Heart right ventricle (tissue), 16 donors: Measurements from ENCODE around the gene EPN2. TPM values are rescaled to one million over a fixed set of nuclear protein-coding genes. Genes with fewer than 3 reads are reported as not detected.

Source experiments
- ATAC-seq, 8 donors: fragments of 200-7000 bp; cut with Tn5 transposase; one replicate each; pipeline ENCODE4 v1.9.1; 2020; ENCODE audit warnings: mild to moderate bottlenecking in 8 of 8, moderate library complexity in 8 of 8, moderate number of reproducible peaks in 1 of 8
- DNase-seq, 2 donors: peaks; one replicate each; pipeline ENCODE4 v3.0.0-alpha.2; 2020
- H3K27ac ChIP-seq, 10 donors: fragments of 200-600 bp; sonication (generic) in 2 of 10; one replicate each; pipeline versions ENCODE4 v1.5.0 to v1.8.0; 2020 to 2022; ENCODE audit warnings: mild to moderate bottlenecking in 3 of 10
- H3K27me3 ChIP-seq, 7 donors: fragments of 200-600 bp; one replicate each; pipeline ENCODE4 v1.8.0; 2021 to 2022; ENCODE audit warnings: mild to moderate bottlenecking in 2 of 7
- H3K36me3 ChIP-seq, 9 donors: fragments of 200-600 bp; sonication (generic) in 1 of 9; one replicate each; pipeline versions ENCODE4 v1.5.0 to v1.8.0; 2020 to 2022; ENCODE audit warnings: mild to moderate bottlenecking in 2 of 9
- H3K4me1 ChIP-seq, 9 donors: fragments of 200-600 bp; sonication (generic) in 1 of 9; one replicate each; pipeline versions ENCODE4 v1.5.0 to v1.8.0; 2020 to 2022; ENCODE audit warnings: mild to moderate bottlenecking in 4 of 9
- H3K4me3 ChIP-seq, 10 donors: fragments of 200-600 bp; sonication (generic) in 2 of 10; one replicate each; pipeline versions ENCODE4 v1.5.0 to v1.8.0; 2020 to 2022; ENCODE audit warnings: mild to moderate bottlenecking in 7 of 10, moderate library complexity in 2 of 10
- H3K9me3 ChIP-seq, 11 donors: fragments of 200-600 bp in 10 of 11; sonication (generic) in 2 of 11; one replicate each; pipeline versions ENCODE4 v1.5.0 to v1.8.0; 2013 to 2022; ENCODE audit warnings: mild to moderate bottlenecking in 2 of 11, control low read depth in 1 of 11, moderate library complexity in 1 of 11
- CTCF ChIP-seq, 9 donors: fragments of 200-600 bp; sonication (generic) in 2 of 9; IDR thresholded peaks; one replicate each; pipeline versions ENCODE4 v1.5.0 to v1.8.0; 2021 to 2022; ENCODE audit warnings: antibody characterized with exemption in 9 of 9, mild to moderate bottlenecking in 5 of 9, moderate library complexity in 1 of 9
- WGBS, 2 donors: extraction: QIAGEN DNeasy Blood & Tissue Kit; methylation state at CpG; one replicate each; pipeline ENCODE4 v1.1.7; 2013; ENCODE audit warnings: inconsistent platforms in 1 of 2; 5-methylcytosine and 5-hydroxymethylcytosine counted together
- intact Hi-C, 10 donors: fragments of 100-400 bp; cut with DNase I; formaldehyde crosslinking; loops; one replicate each; pipeline versions ENCODE4 v1.11.1 to v1.14.2; 2022
- polyA plus RNA-seq, 2 donors: library from polyadenylated mRNA; stranded (reverse); fragments of 200-250 nt; gene quantifications; one replicate each; pipeline ENCODE4 v1.2.3, GENCODE V29; 2013
- total RNA-seq, 10 donors: library from RNA; stranded (reverse); fragmentation: NEBNext Ultra II Directional in 3 of 10; extraction: Animal tissue kit (Norgen Biotek cat#: 25700) in 3 of 10; gene quantifications; one replicate each; pipeline versions ENCODE4 v1.2.1 to v1.2.4, GENCODE V29; 2021 to 2023
- donor health status: Arrhythmogenic right ventricular cardiomyopathy.
- donor health status: ischemic (EF 13 %, LVEDD 7.1; RV severe dilation, severe dysfunction).
- donor health status: healthy with polysubstance abuse.
- donor health status: DM: no; HTN: yes; CAD: no.
- donor health status: DM: no; HTN: no; CAD: no.
- donor health status: ischemic (EF 25% LVEDD 6.9; RV normal size, moderate dysfunction).
- donor health status: ischemic (EF 25% LVEDD 5.7; RV mildly dilated, moderate dysfunction).
- donor health status: healthy.
- donor health status: DM: yes; HTN: yes; CAD: no.
- donor health status: Ischemic cardiomyopathy.
- donor health status: ischemic (EF 35%, LVEDD 5.7; RV mildly dilated, moderate dysfunction).
- donor health status: nonischemic (EF 11% LVEDD 7.7; RV severe dilation, severe dysfunction).
- donor health status: DM: yes; HTN: yes; CAD: no.
- donor health status: PGD.
- donor health status: ischemic (EF 29% LVEDD 5.4; RV normal size, mild dysfunction).
- donor health status: nonischemic (EF 23%, LVEDD 6.1; RV moderate dilation, normal function).

EPN2 gene
- total and polyA plus RNA-seq, 12 donors, result 20.0 to 83.1 (median 54.9) TPM

- peak in 5 of 9 donors; percentile 15 to 31 (median 17) for TF ChIP-seq CTCF (IDR thresholded peaks at IDR 0.05)
- intact Hi-C loops, result loop anchor here in 2 of 10 donors (2.0 to 5.0 kb wide), 2 partner anchors 19 to 69 kb away; no protein-coding TSS in a partner anchor
- Histone ChIP-seq H3K27ac (peak overlapping the region; percentile 80 to 98 (median 94)), H3K4me1 (peaks cover 3 to 34% (median 22%) of the 10 kb centered on the region in 9 donors), H3K36me3 (peaks cover 0 to 44% (median 25%) of the 10 kb centered on the region in 9 donors), H3K9me3 (no peaks in the 10 kb centered on the region), H3K4me3 (peak overlapping the region; percentile 61 to 96 (median 88)), H3K27me3 (no peaks in the 10 kb centered on the region)
- DNase-seq, result peak; percentile 98 to 99
- 0% methylated on average over 67 of the region's 67 CpGs for WGBS, 2 donors
- peak; percentile 95 to 98 (median 96) for ATAC-seq
Measured at GRCh38 chr17:19377602-19378415, 140.6 kb downstream of the EPN2 start.

- no peaks in the 10 kb centered on the region for H3K9me3 ChIP-seq
- intact Hi-C loops, result loop anchor here in 2 of 10 donors (5.0 kb wide), 1 partner anchor 69 kb away; no protein-coding TSS in a partner anchor
- WGBS, 2 donors, result 4 to 5% methylated on average over 52 to 69 of the region's 69 CpGs
- peak within 1 kb of the TSS; percentile 61 to 96 (median 88) for H3K4me3 ChIP-seq
- DNase-seq (peak in 1 of 2 donors; percentile 30), ATAC-seq (peak in 6 of 8 donors; percentile 1 to 28 (median 4))
- H3K27me3 ChIP-seq, result no peaks in the 10 kb centered on the region
- H3K4me1 ChIP-seq, result peaks cover 3 to 40% (median 22%) of the 10 kb centered on the region in 9 donors
- peaks cover 0 to 52% (median 25%) of the 10 kb centered on the region in 9 donors for H3K36me3 ChIP-seq
- peak within 1 kb of the TSS; percentile 80 to 98 (median 94) for H3K27ac ChIP-seq
- no peak for TF ChIP-seq CTCF (IDR thresholded peaks at IDR 0.05)
Measured at GRCh38 chr17:19378416-19379360, 141.5 kb downstream of the EPN2 start, which contains the start of gene MAPK7. TSS of gene MAPK7 (plus strand) at chr17:19378498. CDS start at chr17:19378901, 403 bp downstream.

GRCh38 chr17:19379361-19380065 lies 142.3 kb downstream of the EPN2 start:
- H3K9me3 ChIP-seq, result no peaks in the 10 kb centered on the region
- TF ChIP-seq CTCF (IDR thresholded peaks at IDR 0.05), result no peak
- H3K4me1 ChIP-seq, result peaks cover 7 to 48% (median 30%) of the 10 kb centered on the region in 9 donors
- peaks cover 0 to 56% (median 25%) of the 10 kb centered on the region in 9 donors for H3K36me3 ChIP-seq
- 81 to 83% methylated on average over 13 of the region's 13 CpGs for WGBS, 2 donors
- DNase-seq, result no peak
- peak overlapping the region; percentile 61 to 96 (median 88) for H3K4me3 ChIP-seq
- peak overlapping the region in 6 of 10 donors; percentile 84 to 98 (median 94) for H3K27ac ChIP-seq
- intact Hi-C loops, result loop anchor here in 2 of 10 donors (5.0 kb wide), 1 partner anchor 68 kb away; no protein-coding TSS in a partner anchor
- no peaks in the 10 kb centered on the region for H3K27me3 ChIP-seq
- ATAC-seq, result no peak
